Left ventricle myocardium superior (tissue), 1 donor: ENCODE data around the gene RABGAP1L. TPM values are rescaled to one million over a fixed set of nuclear protein-coding genes. Genes with fewer than 3 reads are reported as not detected.
"Not testable (repeated sequence)": the region's sequence is repeated elsewhere in the genome, so short reads cannot be mapped to it uniquely, and the experiment has no call there.

Experiments
- ATAC-seq: fragments of 200-7000 bp; cut with Tn5 transposase; one replicate; pipeline ENCODE4 v1.9.1; 2020; ENCODE audit warnings: mild to moderate bottlenecking, moderate library complexity
- DNase-seq: peaks from one replicate; pipeline ENCODE4 v3.0.0-alpha.2; 2020
- intact Hi-C: fragments of 100-400 bp; cut with micrococcal nuclease; formaldehyde crosslinking; loops from one replicate; pipeline ENCODE4 v1.11.0; 2022
- total RNA-seq: library from RNA; stranded (reverse); fragmentation: NEBNext Ultra II Directional; extraction: Animal tissue kit (Norgen Biotek cat#: 25700); gene quantifications from one replicate; pipeline ENCODE4 v1.2.1, GENCODE V29; 2021
- donor health status: DM: no; HTN: yes; CAD: no; lungs with severe emphysema.

RABGAP1L gene
- total RNA-seq, 1 donor from 2014 or later, result 147 TPM

DNA sequence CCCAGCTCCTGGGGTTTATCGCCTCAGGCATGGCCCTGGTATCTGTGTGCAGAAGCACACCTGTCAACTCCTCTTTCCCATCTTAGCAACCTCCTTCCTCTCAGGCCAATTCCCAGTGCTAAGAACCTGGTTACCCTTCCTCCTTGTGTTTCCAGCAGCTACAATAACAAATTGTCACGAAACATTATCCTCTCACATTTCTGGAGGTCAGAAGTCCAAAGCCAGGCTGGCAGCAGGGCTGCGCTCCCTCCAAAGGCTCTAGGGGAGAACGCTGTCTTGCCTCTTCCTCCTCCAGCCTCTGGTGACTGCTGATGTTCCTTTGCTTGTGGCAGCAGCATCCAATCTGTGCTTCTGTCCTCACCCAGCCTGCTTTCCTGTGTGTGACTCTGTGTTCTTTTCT, 874.6 kb downstream of the RABGAP1L start:
- intact Hi-C loops, result no loop called here
- ATAC-seq (no peak), DNase-seq (no peak)

DNA sequence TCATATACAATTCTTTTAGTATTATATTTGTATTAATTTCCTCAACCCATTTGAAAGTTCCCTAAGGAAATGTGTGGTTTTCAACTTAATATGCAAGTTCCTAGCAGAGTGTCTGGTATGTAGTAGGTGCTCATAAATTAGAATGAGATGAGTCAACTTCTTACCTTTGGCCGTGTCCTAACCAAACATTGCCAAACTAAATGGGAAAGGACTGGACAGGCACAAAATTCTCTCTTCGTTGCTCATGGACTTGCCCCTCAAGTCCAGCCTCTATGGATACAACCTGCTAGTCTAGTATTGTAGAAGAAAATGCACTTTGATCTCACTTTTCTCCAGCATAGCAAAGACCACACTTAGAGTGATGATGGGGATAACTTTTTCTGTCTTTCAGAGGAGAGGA, 875.5 kb downstream of the RABGAP1L start:
- no peak for ATAC-seq
- intact Hi-C loops, result no loop called here
- no peak for DNase-seq

DNA sequence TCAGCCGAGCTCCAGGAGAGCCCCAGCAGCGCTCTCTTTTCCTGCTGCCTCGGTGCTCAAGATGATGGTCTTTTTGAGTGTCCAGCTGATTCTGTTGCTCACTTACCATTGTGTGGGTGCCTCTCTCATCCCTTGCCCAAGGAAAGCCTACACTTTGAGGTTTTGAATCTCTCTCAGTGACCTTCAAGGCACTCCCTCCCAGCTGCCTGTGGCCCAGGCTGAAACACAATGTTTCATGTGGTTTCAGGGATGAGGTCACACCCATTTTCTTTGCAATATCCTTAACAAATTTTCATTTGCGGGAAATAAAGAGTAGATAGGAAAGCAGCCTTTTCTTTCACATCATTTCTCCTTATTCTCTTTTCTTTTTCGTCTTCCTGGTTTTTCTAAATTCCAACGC, 876.5 kb downstream of the RABGAP1L start:
- DNase-seq, result no peak
- ATAC-seq, result no peak
- intact Hi-C loops, result no loop called here

DNA sequence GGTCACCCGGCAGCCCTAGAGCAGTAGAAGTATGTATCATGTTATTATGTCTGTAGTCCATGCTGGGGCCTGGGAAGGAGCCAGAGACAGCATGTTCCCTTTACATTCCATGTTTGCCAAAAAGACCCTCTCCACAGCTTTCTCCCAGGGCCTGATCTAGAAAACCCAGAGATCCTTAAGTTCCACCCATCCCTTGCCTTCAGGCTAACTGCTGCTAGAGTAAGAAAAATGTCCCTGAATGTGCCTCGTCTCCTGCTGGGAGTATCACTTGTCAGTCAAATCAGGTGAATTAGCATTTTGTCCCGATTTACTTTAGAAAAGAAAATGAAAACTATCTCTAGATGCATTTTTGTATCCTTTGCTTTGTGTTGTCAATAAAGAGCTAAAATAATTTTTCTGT, 877.2 kb downstream of the RABGAP1L start:
- DNase-seq, result no peak
- intact Hi-C loops, result no loop called here
- no peak for ATAC-seq

DNA sequence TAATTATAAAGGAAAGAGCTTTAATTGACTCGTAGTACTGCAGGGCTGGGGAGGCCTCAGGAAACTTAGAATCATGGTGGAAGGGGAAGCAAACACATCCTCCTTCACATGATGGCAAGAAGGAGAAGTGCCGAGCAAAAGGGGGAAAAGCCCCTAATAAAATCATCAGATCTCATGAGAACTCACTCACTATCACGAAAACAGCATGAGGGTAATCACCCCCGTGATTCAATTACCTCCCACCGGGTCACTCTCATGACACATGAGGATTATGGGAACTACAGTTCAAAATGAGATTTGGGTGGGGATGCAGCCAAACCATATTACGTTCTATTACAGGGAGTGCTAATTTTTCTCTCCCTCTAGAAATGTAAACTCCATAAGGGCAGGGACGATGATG, 878.1 kb downstream of the RABGAP1L start:
- intact Hi-C loops, result no loop called here
- ATAC-seq (no peak), DNase-seq (no peak)

DNA sequence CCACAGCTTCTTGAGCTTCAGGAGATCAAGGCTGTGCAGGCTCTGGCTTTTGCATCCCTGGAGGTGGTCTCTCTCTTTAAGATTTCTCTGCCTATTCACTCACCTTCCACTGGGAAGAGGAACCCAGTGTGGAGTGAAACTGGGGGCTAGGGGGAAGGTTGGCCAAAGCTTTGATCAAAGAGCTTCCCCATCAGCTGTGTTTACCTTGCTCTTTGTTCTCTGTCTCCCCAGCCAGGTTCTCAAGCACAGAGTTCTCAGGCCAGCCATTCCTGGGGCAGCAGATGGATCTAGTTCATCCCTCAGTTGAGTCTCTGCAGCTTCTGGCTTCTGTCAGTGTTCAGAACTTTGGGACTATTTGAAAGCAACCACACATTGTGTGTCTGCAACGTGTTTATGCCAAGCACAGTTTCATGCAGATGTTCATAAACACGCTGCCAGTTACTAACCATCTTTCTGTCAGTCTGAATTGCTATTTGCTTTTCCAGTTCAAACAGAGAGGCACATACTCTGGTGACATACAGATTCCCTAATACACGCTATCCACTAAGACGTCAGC, 881.1 kb downstream of the RABGAP1L start:
- DNase-seq, result no peak
- no peak for ATAC-seq
- intact Hi-C loops, result no loop called here

DNA sequence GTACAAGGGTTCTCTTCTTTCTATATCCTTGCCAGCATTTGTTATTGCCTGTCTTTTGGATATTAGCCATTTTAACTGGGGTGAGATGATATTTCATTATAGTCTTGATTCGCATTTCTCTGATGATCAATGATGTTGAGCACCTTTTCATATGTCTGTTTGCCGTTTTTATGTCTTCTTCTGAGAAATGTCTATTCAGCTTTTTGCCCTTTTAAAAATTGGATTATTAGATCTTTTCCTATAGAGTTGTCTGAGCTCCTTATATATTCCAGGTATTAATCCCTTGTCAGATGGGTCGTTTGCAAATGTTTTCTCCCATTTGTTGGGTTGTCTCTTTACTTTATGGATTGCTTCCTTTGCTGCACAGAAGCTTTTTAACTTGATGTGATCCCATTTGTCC, 883.3 kb downstream of the RABGAP1L start:
- intact Hi-C loops, result no loop called here

DNA sequence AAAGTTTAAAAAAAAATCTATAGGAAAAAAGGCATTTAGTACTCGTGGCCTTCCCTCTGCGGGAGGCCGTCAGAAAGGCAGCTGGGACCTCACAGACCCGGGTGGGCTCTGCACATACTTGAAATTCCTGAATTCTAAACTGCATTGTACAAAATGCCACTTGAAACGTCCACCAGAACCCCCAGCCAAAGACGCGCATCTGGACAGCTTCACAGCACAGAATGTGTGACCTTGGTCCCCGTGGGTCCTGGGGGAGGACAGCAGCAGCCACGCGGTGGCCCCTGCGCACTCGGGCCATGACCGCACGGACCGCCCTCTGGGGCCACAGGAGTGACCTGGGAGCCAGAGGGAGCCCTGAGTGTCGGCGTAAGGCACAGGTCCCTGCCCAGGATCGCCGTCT, 884.5 kb downstream of the RABGAP1L start:
- intact Hi-C loops, result no loop called here
- no peak for ATAC-seq
- DNase-seq, result no peak

More for the DNA sequence above, 883.3 kb downstream of the RABGAP1L start:
- ATAC-seq (no peak), DNase-seq (no peak)

DNA sequence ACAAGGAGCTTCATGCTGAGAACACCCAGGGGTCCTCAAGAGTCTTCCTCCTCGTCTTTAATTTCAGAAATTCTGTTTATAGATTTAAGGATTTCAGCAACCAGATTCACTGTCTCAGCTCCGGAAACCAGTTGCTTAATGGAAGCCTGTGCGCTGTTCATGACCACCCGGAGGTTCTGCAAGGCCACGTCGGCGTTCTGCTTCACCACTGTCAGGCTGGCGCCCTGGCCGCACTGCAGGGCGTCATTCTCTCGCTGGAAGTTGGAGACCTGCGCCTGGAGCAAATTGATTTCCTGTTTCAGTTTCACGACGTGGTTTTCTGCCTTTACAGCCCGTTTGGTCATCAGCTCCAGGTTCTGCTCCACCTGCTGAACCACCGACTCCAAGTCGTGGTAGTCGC, 885.3 kb downstream of the RABGAP1L start:
- intact Hi-C loops, DNase-seq, ATAC-seq: not testable (repeated sequence)

Other genes starting within 250 kb of the RABGAP1L start
- 0.25 TPM for gene SERPINC1, start 242.2 kb upstream of the RABGAP1L start, total RNA-seq
- gene RC3H1, start 137.2 kb upstream of the RABGAP1L start, total RNA-seq, result 23.2 TPM